Effector memory CD4-positive, alpha-beta T cell (primary cell): ENCODE measurements around the gene CNNM2.

Experiments
- DNase-seq, 3 donors: peaks; one replicate each; pipeline ENCODE4 v3.0.0-alpha.2; 2020
- H3K27ac ChIP-seq: 2 replicates; pipeline ENCODE4 v1.7.0; 2013; ENCODE audit warnings: mild to moderate bottlenecking, low read length, moderate library complexity; ENCODE audit not compliant: insufficient read depth, poor library complexity, severe bottlenecking
- H3K27me3 ChIP-seq: replicated peaks from 2 replicates; pipeline ENCODE4 v1.7.0; 2013; ENCODE audit warnings: mild to moderate bottlenecking, low read length; ENCODE audit not compliant: insufficient read depth, control insufficient read depth, poor library complexity, severe bottlenecking
- H3K36me3 ChIP-seq: 2 replicates; pipeline ENCODE4 v1.7.0; 2013; ENCODE audit warnings: mild to moderate bottlenecking, low read length, moderate library complexity; ENCODE audit not compliant: control insufficient read depth, insufficient read depth
- H3K4me1 ChIP-seq: 2 replicates; pipeline ENCODE4 v1.7.0; 2013; ENCODE audit warnings: low read length, mild to moderate bottlenecking; ENCODE audit not compliant: control insufficient read depth, insufficient read depth, poor library complexity, severe bottlenecking
- H3K4me3 ChIP-seq: 2 replicates; pipeline ENCODE4 v1.7.0; 2013; ENCODE audit warnings: low read length, low read depth, mild to moderate bottlenecking; ENCODE audit not compliant: insufficient read depth, poor library complexity, severe bottlenecking
- H3K9me3 ChIP-seq: 2 replicates; pipeline ENCODE4 v1.7.0; 2013; ENCODE audit warnings: mild to moderate bottlenecking, low read length, moderate library complexity; ENCODE audit not compliant: control insufficient read depth

The CNNM2 gene

GRCh38 chr10:103086799-103087198, 168.7 kb downstream of the CNNM2 start:
- H3K9me3 ChIP-seq, result no peaks in the 10 kb centered on the region
- no peak overlapping the region for H3K27ac ChIP-seq
- H3K36me3 ChIP-seq, result peaks cover 56% of the 10 kb centered on the region
- DNase-seq, result no peak
- H3K4me1 ChIP-seq, result no peaks in the 10 kb centered on the region
- no peaks in the 10 kb centered on the region for H3K27me3 ChIP-seq
- no peak overlapping the region for H3K4me3 ChIP-seq

- no peak for DNase-seq
- no peak overlapping the region for H3K4me3 ChIP-seq
- H3K36me3 ChIP-seq, result peaks cover 68% of the 10 kb centered on the region
- H3K9me3 ChIP-seq, result no peaks in the 10 kb centered on the region
- no peaks in the 10 kb centered on the region for H3K27me3 ChIP-seq
- no peak overlapping the region for H3K27ac ChIP-seq
- H3K4me1 ChIP-seq, result no peaks in the 10 kb centered on the region
Observed at GRCh38 chr10:103089493-103089892, 171.4 kb downstream of the CNNM2 start.

- Histone ChIP-seq H3K4me3 (no peak overlapping the region), H3K27ac (no peak overlapping the region), H3K36me3 (peaks cover 74% of the 10 kb centered on the region), H3K27me3 (no peaks in the 10 kb centered on the region), H3K9me3 (no peaks in the 10 kb centered on the region), H3K4me1 (no peaks in the 10 kb centered on the region)
- no peak for DNase-seq
Observed at GRCh38 chr10:103090911-103091310, 172.8 kb downstream of the CNNM2 start.

GRCh38 chr10:103095005-103095404, 176.9 kb downstream of the CNNM2 start:
- Histone ChIP-seq H3K27ac (no peak overlapping the region), H3K9me3 (no peaks in the 10 kb centered on the region), H3K27me3 (no peaks in the 10 kb centered on the region), H3K4me3 (no peak overlapping the region), H3K36me3 (peaks cover 68% of the 10 kb centered on the region), H3K4me1 (no peaks in the 10 kb centered on the region)
- DNase-seq, result no peak

GRCh38 chr10:103096130-103096529, 178.0 kb downstream of the CNNM2 start:
- Histone ChIP-seq H3K9me3 (no peaks in the 10 kb centered on the region), H3K27ac (no peak overlapping the region), H3K27me3 (no peaks in the 10 kb centered on the region), H3K4me1 (no peaks in the 10 kb centered on the region), H3K4me3 (no peak overlapping the region), H3K36me3 (peaks cover 64% of the 10 kb centered on the region)
- DNase-seq, result no peak

GRCh38 chr10:103098240-103098639, 180.1 kb downstream of the CNNM2 start:
- no peaks in the 10 kb centered on the region for H3K27me3 ChIP-seq
- no peaks in the 10 kb centered on the region for H3K9me3 ChIP-seq
- peaks cover 50% of the 10 kb centered on the region for H3K36me3 ChIP-seq
- H3K27ac ChIP-seq, result no peak overlapping the region
- no peaks in the 10 kb centered on the region for H3K4me1 ChIP-seq
- no peak for DNase-seq
- H3K4me3 ChIP-seq, result no peak overlapping the region

- Histone ChIP-seq H3K36me3 (peaks cover 38% of the 10 kb centered on the region), H3K9me3 (no peaks in the 10 kb centered on the region), H3K4me3 (no peak overlapping the region), H3K4me1 (no peaks in the 10 kb centered on the region), H3K27me3 (no peaks in the 10 kb centered on the region), H3K27ac (no peak overlapping the region)
- no peak for DNase-seq
Observed at GRCh38 chr10:103100620-103101019, 182.5 kb downstream of the CNNM2 start.

- no peak for DNase-seq
- Histone ChIP-seq H3K27me3 (no peaks in the 10 kb centered on the region), H3K4me1 (no peaks in the 10 kb centered on the region), H3K36me3 (peaks cover 32% of the 10 kb centered on the region), H3K27ac (no peak overlapping the region), H3K9me3 (no peaks in the 10 kb centered on the region), H3K4me3 (no peak overlapping the region)
Observed at GRCh38 chr10:103102195-103102594, 184.1 kb downstream of the CNNM2 start.

- no peak for DNase-seq
- H3K27me3 ChIP-seq, result no peaks in the 10 kb centered on the region
- H3K4me3 ChIP-seq, result no peak overlapping the region
- no peak overlapping the region for H3K27ac ChIP-seq
- peaks cover 23% of the 10 kb centered on the region for H3K36me3 ChIP-seq
- H3K4me1 ChIP-seq, result no peaks in the 10 kb centered on the region
- H3K9me3 ChIP-seq, result no peaks in the 10 kb centered on the region
Observed at GRCh38 chr10:103103989-103104388, 185.9 kb downstream of the CNNM2 start.

- no peaks in the 10 kb centered on the region for H3K9me3 ChIP-seq
- H3K27ac ChIP-seq, result no peak overlapping the region
- no peaks in the 10 kb centered on the region for H3K4me1 ChIP-seq
- H3K27me3 ChIP-seq, result no peaks in the 10 kb centered on the region
- H3K36me3 ChIP-seq, result peaks cover 21% of the 10 kb centered on the region
- no peak for DNase-seq
- no peak overlapping the region for H3K4me3 ChIP-seq
Observed at GRCh38 chr10:103104721-103105120, 186.6 kb downstream of the CNNM2 start.

GRCh38 chr10:103105462-103105861, 187.4 kb downstream of the CNNM2 start:
- no peak overlapping the region for H3K27ac ChIP-seq
- DNase-seq, result no peak
- H3K27me3 ChIP-seq, result no peaks in the 10 kb centered on the region
- no peaks in the 10 kb centered on the region for H3K4me1 ChIP-seq
- no peaks in the 10 kb centered on the region for H3K9me3 ChIP-seq
- no peak overlapping the region for H3K4me3 ChIP-seq
- H3K36me3 ChIP-seq, result peaks cover 14% of the 10 kb centered on the region
